Measurements from ENCODE around the gene KRTAP2-1.

DNA sequence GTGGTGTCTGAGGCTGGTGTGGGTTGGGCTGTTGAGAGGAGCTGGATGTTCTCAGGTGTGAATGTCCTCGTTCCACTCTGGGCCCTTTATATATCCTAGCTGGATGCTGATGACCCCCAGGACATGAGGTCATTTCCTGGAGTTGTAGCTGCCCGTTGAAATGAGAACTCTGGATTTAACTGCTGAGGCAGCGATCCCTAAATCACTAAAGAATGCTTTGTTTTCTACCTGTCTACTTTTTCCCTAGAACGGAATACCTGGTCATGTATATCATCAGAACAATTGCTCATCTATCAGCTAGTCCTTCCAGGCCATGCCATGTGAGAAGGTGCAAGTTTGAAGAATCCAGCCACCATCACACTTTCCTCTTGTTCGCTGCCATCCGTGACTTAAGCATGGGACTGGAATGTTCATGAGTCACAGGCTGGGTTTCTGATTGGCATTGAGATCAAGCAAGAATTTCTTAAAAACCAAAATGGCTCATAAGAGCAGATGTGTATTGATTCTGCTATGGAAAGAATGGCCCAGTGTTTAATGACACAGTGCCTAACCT is 13.0 kb upstream of the KRTAP2-1 start, which contains the start of gene KRTAP2-3:
- TF ChIP-seq, protein P1, sequence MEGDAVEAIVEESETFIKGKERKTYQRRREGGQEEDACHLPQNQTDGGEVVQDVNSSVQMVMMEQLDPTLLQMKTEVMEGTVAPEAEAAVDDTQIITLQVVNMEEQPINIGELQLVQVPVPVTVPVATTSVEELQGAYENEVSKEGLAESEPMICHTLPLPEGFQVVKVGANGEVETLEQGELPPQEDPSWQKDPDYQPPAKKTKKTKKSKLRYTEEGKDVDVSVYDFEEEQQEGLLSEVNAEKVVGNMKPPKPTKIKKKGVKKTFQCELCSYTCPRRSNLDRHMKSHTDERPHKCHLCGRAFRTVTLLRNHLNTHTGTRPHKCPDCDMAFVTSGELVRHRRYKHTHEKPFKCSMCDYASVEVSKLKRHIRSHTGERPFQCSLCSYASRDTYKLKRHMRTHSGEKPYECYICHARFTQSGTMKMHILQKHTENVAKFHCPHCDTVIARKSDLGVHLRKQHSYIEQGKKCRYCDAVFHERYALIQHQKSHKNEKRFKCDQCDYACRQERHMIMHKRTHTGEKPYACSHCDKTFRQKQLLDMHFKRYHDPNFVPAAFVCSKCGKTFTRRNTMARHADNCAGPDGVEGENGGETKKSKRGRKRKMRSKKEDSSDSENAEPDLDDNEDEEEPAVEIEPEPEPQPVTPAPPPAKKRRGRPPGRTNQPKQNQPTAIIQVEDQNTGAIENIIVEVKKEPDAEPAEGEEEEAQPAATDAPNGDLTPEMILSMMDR (IDR thresholded peaks at IDR 0.05; ENCODE audit: borderline replicate concordance, extremely low read depth, low read length, poor library complexity, severe bottlenecking), result no peak
- TF ChIP-seq EZH2 (IDR thresholded peaks at IDR 0.05; ENCODE audit: borderline replicate concordance, low read depth, low read length, severe bottlenecking), result no peak
